ENCODE data around the gene CRLF2.
A peak's percentile ranks its signal among the peaks of the same experiment; 100 is the strongest.
"Not testable (repeated sequence)": the region's sequence is repeated elsewhere in the genome, so short reads cannot be mapped to it uniquely, and the experiment has no call there.

Gene CRLF2

GRCh38 chrX:1212532-1212931 lies at the start of gene CRLF2:
Gene CRLF2 (minus strand): TSS chrX:1212649. CDS start chrX:1212634, 15 bp downstream.
- no peak for DNase-seq (ENCODE audit: low spot score)

- DNase-seq (ENCODE audit: low spot score): not testable (repeated sequence)
These were observed 49.3 kb upstream of the CRLF2 start for GRCh38 chrX:1261771-1262170.

- no peak for DNase-seq (ENCODE audit: low spot score)
These were observed 48.8 kb upstream of the CRLF2 start for GRCh38 chrX:1261285-1261684.

- no peak for DNase-seq (ENCODE audit: low spot score)
These were observed 40.4 kb upstream of the CRLF2 start for GRCh38 chrX:1252861-1253260.

GRCh38 chrX:1249101-1249887 lies 36.8 kb upstream of the CRLF2 start:
- DNase-seq (ENCODE audit: low spot score): no peak

GRCh38 chrX:1248331-1249061 lies 36.0 kb upstream of the CRLF2 start:
- DNase-seq (ENCODE audit: low spot score): no peak

- DNase-seq (ENCODE audit: low spot score): peak; percentile 62
These were observed 34.4 kb upstream of the CRLF2 start for GRCh38 chrX:1246816-1247215.

- no peak for DNase-seq (ENCODE audit: low spot score)
These were observed 32.0 kb upstream of the CRLF2 start for GRCh38 chrX:1244164-1245076.

- DNase-seq (ENCODE audit: low spot score): no peak
These were observed 30.5 kb upstream of the CRLF2 start for GRCh38 chrX:1242891-1243402.

GRCh38 chrX:1240551-1240950 lies 28.1 kb upstream of the CRLF2 start:
- DNase-seq (ENCODE audit: low spot score): not testable (repeated sequence)

GRCh38 chrX:1239681-1240142 lies 27.3 kb upstream of the CRLF2 start:
- no peak for DNase-seq (ENCODE audit: low spot score)

- DNase-seq (ENCODE audit: low spot score): no peak
These were observed 19.5 kb upstream of the CRLF2 start for GRCh38 chrX:1231850-1232465.

GRCh38 chrX:1228101-1228500 lies 15.7 kb upstream of the CRLF2 start:
- DNase-seq (ENCODE audit: low spot score): not testable (repeated sequence)

- DNase-seq (ENCODE audit: low spot score): no peak
These were observed 13.8 kb upstream of the CRLF2 start for GRCh38 chrX:1226249-1226648.

GRCh38 chrX:1224954-1225353 lies 12.5 kb upstream of the CRLF2 start:
- no peak for DNase-seq (ENCODE audit: low spot score)

- DNase-seq (ENCODE audit: low spot score): no peak
These were observed 10.8 kb upstream of the CRLF2 start for GRCh38 chrX:1223242-1223600.

GRCh38 chrX:1222531-1223241 lies 10.2 kb upstream of the CRLF2 start:
- no peak for DNase-seq (ENCODE audit: low spot score)

GRCh38 chrX:1221296-1221845 lies 8.9 kb upstream of the CRLF2 start:
- no peak for DNase-seq (ENCODE audit: low spot score)

GRCh38 chrX:1218286-1218685 lies 5.8 kb upstream of the CRLF2 start:
- no peak for DNase-seq (ENCODE audit: low spot score)

- no peak for DNase-seq (ENCODE audit: low spot score)
These were observed 2.8 kb upstream of the CRLF2 start for GRCh38 chrX:1215123-1215823.

All from hepatic stellate cell (primary cell).